Osteocyte (in vitro differentiated cells): ENCODE results near the gene SETD6. TPM values are rescaled to one million over a fixed set of nuclear protein-coding genes. Genes with fewer than 3 reads are reported as not detected.
A peak's percentile ranks its signal among the peaks of the same experiment; 100 is the strongest.

Source experiments
- DNase-seq: peaks from one replicate; pipeline ENCODE4 v3.0.0; 2021; ENCODE audit warnings: mixed read lengths; ENCODE audit not compliant: unreplicated experiment; ENCODE audit errors: extremely low spot score
- H3K27ac Mint-ChIP-seq: one replicate; pipeline ENCODE4 v1.8.0; 2021; ENCODE audit warnings: mild to moderate bottlenecking, mixed read lengths; ENCODE audit not compliant: unreplicated experiment
- H3K27me3 Mint-ChIP-seq: one replicate; pipeline ENCODE4 v1.8.0; 2021; ENCODE audit warnings: mixed read lengths; ENCODE audit not compliant: unreplicated experiment
- H3K36me3 Mint-ChIP-seq: one replicate; pipeline ENCODE4 v1.8.0; 2021; ENCODE audit warnings: mixed read lengths; ENCODE audit not compliant: unreplicated experiment
- H3K4me1 Mint-ChIP-seq: one replicate; pipeline ENCODE4 v1.8.0; 2021; ENCODE audit warnings: mixed read lengths; ENCODE audit not compliant: unreplicated experiment
- H3K4me3 Mint-ChIP-seq: one replicate; pipeline ENCODE4 v1.8.0; 2021; ENCODE audit warnings: mild to moderate bottlenecking, moderate library complexity, mixed read lengths; ENCODE audit not compliant: unreplicated experiment
- H3K9me3 Mint-ChIP-seq: one replicate; pipeline ENCODE4 v1.8.0; 2021; ENCODE audit warnings: mixed read lengths; ENCODE audit not compliant: unreplicated experiment
- total RNA-seq: library from RNA; stranded (reverse); gene quantifications from 2 replicates; pipeline ENCODE4 v1.2.1, GENCODE V29; 2021
- TF ChIP-seq, protein P1 (sequence below): fragments of 200-600 bp; sonication (generic); IDR thresholded peaks from 2 replicates; pipeline ENCODE4 v1.5.0; 2021; ENCODE audit warnings: antibody characterized with exemption, mild to moderate bottlenecking, moderate library complexity

SETD6 gene
- total RNA-seq, 1 donor from 2014 or later, result 19.9 TPM

DNA sequence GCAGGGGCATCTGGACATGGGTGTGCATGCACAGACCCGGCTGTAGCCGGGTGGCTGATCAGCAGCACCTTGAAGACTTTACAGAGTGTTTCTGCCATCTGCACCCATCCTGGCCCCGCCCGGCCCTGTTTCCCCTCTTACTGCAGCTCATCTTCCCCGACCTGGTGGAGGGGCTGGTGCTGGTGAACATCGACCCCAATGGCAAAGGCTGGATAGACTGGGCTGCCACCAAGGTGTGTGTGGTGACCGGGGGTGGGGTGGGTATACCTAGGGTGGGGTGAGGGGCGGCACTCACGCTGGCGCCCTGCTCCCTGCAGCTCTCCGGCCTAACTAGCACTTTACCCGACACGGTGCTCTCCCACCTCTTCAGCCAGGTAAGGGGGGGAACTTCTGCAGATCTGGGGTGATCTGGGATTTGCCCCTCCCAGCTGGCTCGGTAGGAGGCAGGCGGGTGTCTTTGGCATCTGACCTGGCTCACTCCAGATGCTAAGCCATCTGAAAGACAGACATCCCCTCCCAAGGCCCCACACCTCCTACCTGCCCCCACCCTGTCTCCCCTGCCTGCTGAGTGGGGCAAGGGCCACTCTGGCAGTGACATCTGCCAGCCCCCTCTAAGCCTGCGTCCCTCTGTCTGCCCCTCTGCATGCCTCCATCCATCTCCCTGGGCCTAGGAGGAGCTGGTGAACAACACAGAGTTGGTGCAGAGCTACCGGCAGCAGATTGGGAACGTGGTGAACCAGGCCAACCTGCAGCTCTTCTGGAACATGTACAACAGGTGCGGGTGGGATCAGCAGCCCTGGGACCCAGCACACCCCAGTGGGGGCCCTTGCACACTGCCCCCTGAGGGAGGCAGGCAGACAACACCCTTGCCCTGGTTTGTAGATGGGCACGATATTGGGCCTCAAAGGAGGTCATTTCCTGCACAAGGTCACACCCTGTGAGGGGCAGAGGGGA lies 8.8 kb upstream of the SETD6 start:
- Mint-ChIP-seq H3K4me1 (peaks cover under 1% of the 10 kb centered on the region), H3K4me3 (no peak overlapping the region)
- TF ChIP-seq, protein P1, sequence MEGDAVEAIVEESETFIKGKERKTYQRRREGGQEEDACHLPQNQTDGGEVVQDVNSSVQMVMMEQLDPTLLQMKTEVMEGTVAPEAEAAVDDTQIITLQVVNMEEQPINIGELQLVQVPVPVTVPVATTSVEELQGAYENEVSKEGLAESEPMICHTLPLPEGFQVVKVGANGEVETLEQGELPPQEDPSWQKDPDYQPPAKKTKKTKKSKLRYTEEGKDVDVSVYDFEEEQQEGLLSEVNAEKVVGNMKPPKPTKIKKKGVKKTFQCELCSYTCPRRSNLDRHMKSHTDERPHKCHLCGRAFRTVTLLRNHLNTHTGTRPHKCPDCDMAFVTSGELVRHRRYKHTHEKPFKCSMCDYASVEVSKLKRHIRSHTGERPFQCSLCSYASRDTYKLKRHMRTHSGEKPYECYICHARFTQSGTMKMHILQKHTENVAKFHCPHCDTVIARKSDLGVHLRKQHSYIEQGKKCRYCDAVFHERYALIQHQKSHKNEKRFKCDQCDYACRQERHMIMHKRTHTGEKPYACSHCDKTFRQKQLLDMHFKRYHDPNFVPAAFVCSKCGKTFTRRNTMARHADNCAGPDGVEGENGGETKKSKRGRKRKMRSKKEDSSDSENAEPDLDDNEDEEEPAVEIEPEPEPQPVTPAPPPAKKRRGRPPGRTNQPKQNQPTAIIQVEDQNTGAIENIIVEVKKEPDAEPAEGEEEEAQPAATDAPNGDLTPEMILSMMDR, result no peak

GRCh38 chr16:58507195-58507962 lies 7.9 kb upstream of the SETD6 start:
- DNase-seq, result peak; percentile 65

More for the DNA sequence above, 8.8 kb upstream of the SETD6 start:
- no peaks in the 10 kb centered on the region for H3K36me3 Mint-ChIP-seq
- DNase-seq, result no peak
- no peak overlapping the region for H3K27ac Mint-ChIP-seq
- no peaks in the 10 kb centered on the region for H3K27me3 Mint-ChIP-seq
- H3K9me3 Mint-ChIP-seq, result no peaks in the 10 kb centered on the region

GRCh38 chr16:58507963-58508670 lies 7.2 kb upstream of the SETD6 start:
- Mint-ChIP-seq H3K9me3 (no peaks in the 10 kb centered on the region), H3K36me3 (no peaks in the 10 kb centered on the region), H3K4me1 (no peaks in the 10 kb centered on the region), H3K4me3 (no peak overlapping the region), H3K27me3 (no peaks in the 10 kb centered on the region), H3K27ac (no peak overlapping the region)
- TF ChIP-seq, protein P1, result no peak
- peak; percentile 53 for DNase-seq

More at GRCh38 chr16:58507195-58507962, 7.9 kb upstream of the SETD6 start:
- Mint-ChIP-seq H3K4me1 (no peaks in the 10 kb centered on the region), H3K4me3 (no peak overlapping the region), H3K9me3 (no peaks in the 10 kb centered on the region), H3K27ac (no peak overlapping the region), H3K27me3 (no peaks in the 10 kb centered on the region), H3K36me3 (no peaks in the 10 kb centered on the region)
- TF ChIP-seq, protein P1, result no peak

GRCh38 chr16:58508671-58509251 lies 6.6 kb upstream of the SETD6 start:
- Mint-ChIP-seq H3K9me3 (no peaks in the 10 kb centered on the region), H3K27ac (no peak overlapping the region), H3K4me3 (no peak overlapping the region), H3K4me1 (no peaks in the 10 kb centered on the region), H3K36me3 (no peaks in the 10 kb centered on the region), H3K27me3 (no peaks in the 10 kb centered on the region)
- DNase-seq, result peak; percentile 76
- TF ChIP-seq, protein P1, result no peak
